B cell (primary cell): ENCODE data around the gene OPTN. TPM values are rescaled to one million over a fixed set of nuclear protein-coding genes. Genes with fewer than 3 reads are reported as not detected.
"Not testable (repeated sequence)": the region's sequence is repeated elsewhere in the genome, so short reads cannot be mapped to it uniquely, and the experiment has no call there.

Experiments
- ATAC-seq: fragments of 200-7000 bp; cut with Tn5 transposase; one replicate; pipeline ENCODE4 v1.10.0; 2021; ENCODE audit warnings: low read depth, mild to moderate bottlenecking, moderate number of reproducible peaks, moderate library complexity
- CTCF ChIA-PET: fragments of 350-600 bp; sonication (Branson Sonifier 250); formaldehyde crosslinking; loops from one replicate; lab custom pipeline; 2021; ENCODE audit warnings: antibody characterized with exemption, inconsistent platforms; lab: Charles Lee
- POLR2A ChIA-PET: fragments of 350-600 bp; sonication (Branson Sonifier 250); formaldehyde crosslinking; loops from one replicate; lab custom pipeline; 2021; ENCODE audit warnings: antibody characterized with exemption; lab: Charles Lee
- DNase-seq: peaks from one replicate; pipeline ENCODE4 v3.0.0; 2013
- H2AFZ ChIP-seq: 2 replicates; pipeline ENCODE4 v1.6.1; 2012; ENCODE audit warnings: mild to moderate bottlenecking, low read depth, low read length; ENCODE audit not compliant: insufficient read depth, poor library complexity, severe bottlenecking
- H3K27ac ChIP-seq, 2 donors: 1 replicate in 1 of 2; 2 replicates in 1 of 2; pipeline ENCODE4 v1.5.1; 2012 to 2013; ENCODE audit warnings: low read length in 2 of 2, mild to moderate bottlenecking in 2 of 2, moderate library complexity in 1 of 2
- H3K27me3 ChIP-seq, 4 experiments: fragments of 200-600 bp in 1 of 4; sonication (generic) in 1 of 4; replicated peaks in 1 of 4; 1 replicate in 2 of 4; 2 replicates in 2 of 4; pipeline versions ENCODE4 v1.6.1 to v1.7.0; 2013 to 2016; ENCODE audit warnings: low read length in 3 of 4, mild to moderate bottlenecking in 2 of 4, mixed read lengths in 1 of 4, moderate library complexity in 1 of 4; ENCODE audit not compliant: insufficient read depth in 4 of 4, control insufficient read depth in 3 of 4; ENCODE audit errors: control extremely low read depth in 1 of 4
- H3K36me3 ChIP-seq, 2 experiments: replicated peaks in 1 of 2; 1 replicate in 1 of 2; 2 replicates in 1 of 2; pipeline versions ENCODE4 v1.6.1 to v1.7.1; 2013; ENCODE audit warnings: low read length in 1 of 2; ENCODE audit not compliant: insufficient read depth in 2 of 2, control insufficient read depth in 1 of 2; ENCODE audit errors: control extremely low read depth in 1 of 2, extremely low read depth in 1 of 2
- H3K4me1 ChIP-seq, 2 donors: fragments of 200-600 bp in 1 of 2; sonication (generic) in 1 of 2; 1 replicate in 1 of 2; 2 replicates in 1 of 2; pipeline versions ENCODE4 v1.5.1 to v1.6.1; 2013 to 2017; ENCODE audit warnings: low read length in 2 of 2; ENCODE audit not compliant: control insufficient read depth in 2 of 2, insufficient read depth in 2 of 2
- H3K4me2 ChIP-seq: replicated peaks from 2 replicates; pipeline ENCODE3; 2012; ENCODE audit warnings: mild to moderate bottlenecking, low read depth, low read length; ENCODE audit not compliant: poor library complexity, severe bottlenecking
- H3K4me3 ChIP-seq, 5 experiments: fragments of 200-600 bp in 1 of 5; sonication (generic) in 1 of 5; 1 replicate in 3 of 5; 2 replicates in 2 of 5; pipeline versions ENCODE4 v1.5.1 to v1.7.0; 2011 to 2016; ENCODE audit warnings: low read length in 4 of 5, mild to moderate bottlenecking in 4 of 5, low read depth in 2 of 5, control low read depth in 1 of 5, moderate library complexity in 1 of 5; ENCODE audit not compliant: insufficient read depth in 1 of 5; ENCODE audit errors: control extremely low read depth in 1 of 5, extremely low read depth in 1 of 5
- H3K79me2 ChIP-seq: fragments of 200-600 bp; sonication (generic); one replicate; pipeline ENCODE4 v1.6.0; 2016; ENCODE audit warnings: low read length; ENCODE audit not compliant: control insufficient read depth, insufficient read depth
- H3K9ac ChIP-seq: fragments of 200-600 bp; sonication (generic); 2 replicates; pipeline ENCODE4 v1.6.1; 2017; ENCODE audit warnings: mild to moderate bottlenecking, low read length, moderate library complexity
- H3K9me3 ChIP-seq, 3 donors: one replicate each; pipeline versions ENCODE4 v1.6.1 to v1.7.1; 2013; ENCODE audit warnings: low read length in 2 of 3; ENCODE audit not compliant: control insufficient read depth in 2 of 3, insufficient read depth in 1 of 3; ENCODE audit errors: control extremely low read depth in 1 of 3
- H4K20me1 ChIP-seq: 2 replicates; pipeline ENCODE4 v1.6.0; 2012; ENCODE audit warnings: mild to moderate bottlenecking, low read length; ENCODE audit not compliant: insufficient read depth, control insufficient read depth, poor library complexity, severe bottlenecking
- H3K27ac Mint-ChIP-seq: one replicate; pipeline ENCODE4 v1.8.0; 2021; ENCODE audit warnings: mixed read lengths
- H3K27me3 Mint-ChIP-seq: one replicate; pipeline ENCODE4 v1.8.0; 2021; ENCODE audit warnings: mixed read lengths
- H3K4me1 Mint-ChIP-seq: one replicate; pipeline ENCODE4 v1.8.0; 2021; ENCODE audit warnings: mixed read lengths
- H3K4me3 Mint-ChIP-seq: one replicate; pipeline ENCODE4 v1.8.0; 2021; ENCODE audit warnings: mixed read lengths
- H3K9me3 Mint-ChIP-seq: one replicate; pipeline ENCODE4 v1.8.0; 2022; ENCODE audit warnings: mixed read lengths; ENCODE audit not compliant: insufficient read depth
- EZH2 ChIP-seq: IDR thresholded peaks from 2 replicates; pipeline ENCODE4 v1.6.1; 2012; ENCODE audit warnings: borderline replicate concordance, low read depth, mild to moderate bottlenecking, moderate library complexity, low read length; ENCODE audit not compliant: insufficient read depth, poor library complexity, severe bottlenecking
- WGBS: methylation state at CpG from one replicate; pipeline ENCODE4 v1.1.5; 2013; ENCODE audit warnings: missing lambda C conversion rate; ENCODE audit not compliant: insufficient coverage; 5-methylcytosine and 5-hydroxymethylcytosine counted together
- intact Hi-C: fragments of 100-400 bp; cut with micrococcal nuclease; formaldehyde crosslinking; loops from one replicate; pipeline ENCODE4 v1.10.0; 2022
- polyA plus RNA-seq: library from polyadenylated mRNA; depleted of rRNA; stranded (reverse); fragments of >200 nt; gene quantifications from 2 replicates; pipeline ENCODE4 v1.2.3, GENCODE V29; 2012
- total RNA-seq, 2 donors: library from RNA; stranded (reverse); fragments of 120-200 nt in 1 of 2; gene quantifications; 1 replicate in 1 of 2; 2 replicates in 1 of 2; pipeline versions ENCODE4 v1.2.3 to v1.2.4, GENCODE V29; 2013 to 2022
- TF ChIP-seq, protein P1 (sequence below): fragments of 200-600 bp; IDR thresholded peaks from one replicate; pipeline ENCODE4 v1.8.0; 2022; ENCODE audit warnings: antibody characterized with exemption, mild to moderate bottlenecking

The OPTN gene
- total and polyA plus RNA-seq, 2 donors (not counting 1 experiment from before 2014, with no cell fraction given), result 5.2 to 42.8 TPM

DNA sequence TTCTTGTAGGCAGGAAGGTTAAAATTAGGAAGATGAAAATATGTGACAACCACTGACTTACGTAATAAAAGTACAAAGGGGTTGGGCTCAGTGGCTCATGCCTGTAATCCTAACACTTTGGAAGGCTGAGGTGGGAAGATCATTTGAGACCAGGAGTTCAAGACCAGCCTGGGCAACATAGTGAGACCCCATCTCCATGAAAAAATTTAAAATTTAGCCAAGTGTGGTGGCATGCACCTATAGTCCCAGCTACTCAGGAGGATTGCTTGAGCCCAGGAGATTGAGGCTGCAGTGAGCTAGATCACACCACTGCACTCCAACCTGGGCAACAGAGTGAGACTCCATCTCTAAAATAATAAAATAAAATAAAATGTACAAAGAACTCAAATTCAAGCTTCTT lies 46.8 kb upstream of the OPTN start:
- H3K27ac Mint-ChIP-seq, H4K20me1 ChIP-seq, H3K9me3 Mint-ChIP-seq, H3K4me1 Mint-ChIP-seq, H3K79me2 ChIP-seq, ATAC-seq, intact Hi-C loops, H3K36me3 ChIP-seq, H3K9me3 ChIP-seq, H3K27ac ChIP-seq, H3K4me1 ChIP-seq, H3K27me3 ChIP-seq, DNase-seq, H3K4me2 ChIP-seq, POLR2A ChIA-PET, H3K4me3 Mint-ChIP-seq, H3K4me3 ChIP-seq, H2AFZ ChIP-seq, H3K9ac ChIP-seq: not testable (repeated sequence)
- peaks cover 17% of the 10 kb centered on the region for H3K27me3 Mint-ChIP-seq
- WGBS, result 100% methylated on average over 1 of the region's 1 CpG
- CTCF ChIA-PET, result interaction anchor here (1.0 kb wide), 1 partner anchor 15 kb away, joined by 3 read pairs; no protein-coding TSS in a partner anchor

DNA sequence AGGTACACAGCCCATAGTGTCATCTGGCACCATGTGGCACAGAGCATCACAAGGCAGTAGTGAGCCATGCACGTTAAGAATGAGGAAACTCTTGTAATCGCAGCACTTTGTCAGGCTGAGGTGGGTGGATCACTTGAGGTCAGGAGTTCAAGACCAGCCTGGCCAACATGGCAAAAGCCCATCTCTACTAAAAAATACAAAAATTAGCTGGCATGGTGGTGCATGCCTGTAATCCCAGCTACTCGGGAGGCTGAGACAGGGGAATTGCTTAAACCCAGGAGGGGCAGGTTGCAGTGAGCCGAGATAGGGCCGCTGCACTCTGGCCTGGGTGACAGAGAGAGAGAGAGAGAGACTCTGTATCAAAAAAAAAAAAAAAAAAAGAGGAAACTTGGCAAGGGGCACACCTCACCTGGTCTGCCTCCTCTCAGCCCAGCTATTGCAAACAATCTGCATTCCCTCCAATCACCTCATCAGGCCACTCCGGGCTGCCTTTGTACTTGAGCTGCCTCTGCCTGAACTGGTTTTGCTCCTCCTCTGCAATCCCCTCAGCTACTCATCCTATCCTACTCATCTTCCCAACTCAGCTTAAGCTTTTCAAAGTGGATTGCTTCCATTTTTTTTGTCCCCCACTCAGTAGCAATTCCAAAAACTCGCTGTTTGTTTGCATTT lies 46.0 kb upstream of the OPTN start:
- Mint-ChIP-seq H3K27ac (no peak overlapping the region), H3K4me1 (no peaks in the 10 kb centered on the region), H3K4me3 (no peak overlapping the region), H3K27me3 (peaks cover 17% of the 10 kb centered on the region), H3K9me3 (no peaks in the 10 kb centered on the region)
- no peak overlapping the region for H3K9ac ChIP-seq
- no peak for ATAC-seq
- ChIA-PET CTCF (interaction anchor here (1.0 kb wide), 1 partner anchor 15 kb away, joined by 3 read pairs; no protein-coding TSS in a partner anchor), POLR2A (no interaction called here)
- no peak for DNase-seq
- H3K79me2 ChIP-seq, result no peaks in the 10 kb centered on the region
- 100% methylated on average over 2 of the region's 7 CpGs for WGBS
- H4K20me1 ChIP-seq, result no peaks in the 10 kb centered on the region
- H3K36me3 ChIP-seq, result no peaks in the 10 kb centered on the region
- intact Hi-C loops, result no loop called here
- H2AFZ ChIP-seq, result no peak overlapping the region
- H3K9me3 ChIP-seq, result no peaks in the 10 kb centered on the region
- H3K4me3 ChIP-seq, result no peak overlapping the region
- no peak for TF ChIP-seq EZH2
- TF ChIP-seq, protein P1, sequence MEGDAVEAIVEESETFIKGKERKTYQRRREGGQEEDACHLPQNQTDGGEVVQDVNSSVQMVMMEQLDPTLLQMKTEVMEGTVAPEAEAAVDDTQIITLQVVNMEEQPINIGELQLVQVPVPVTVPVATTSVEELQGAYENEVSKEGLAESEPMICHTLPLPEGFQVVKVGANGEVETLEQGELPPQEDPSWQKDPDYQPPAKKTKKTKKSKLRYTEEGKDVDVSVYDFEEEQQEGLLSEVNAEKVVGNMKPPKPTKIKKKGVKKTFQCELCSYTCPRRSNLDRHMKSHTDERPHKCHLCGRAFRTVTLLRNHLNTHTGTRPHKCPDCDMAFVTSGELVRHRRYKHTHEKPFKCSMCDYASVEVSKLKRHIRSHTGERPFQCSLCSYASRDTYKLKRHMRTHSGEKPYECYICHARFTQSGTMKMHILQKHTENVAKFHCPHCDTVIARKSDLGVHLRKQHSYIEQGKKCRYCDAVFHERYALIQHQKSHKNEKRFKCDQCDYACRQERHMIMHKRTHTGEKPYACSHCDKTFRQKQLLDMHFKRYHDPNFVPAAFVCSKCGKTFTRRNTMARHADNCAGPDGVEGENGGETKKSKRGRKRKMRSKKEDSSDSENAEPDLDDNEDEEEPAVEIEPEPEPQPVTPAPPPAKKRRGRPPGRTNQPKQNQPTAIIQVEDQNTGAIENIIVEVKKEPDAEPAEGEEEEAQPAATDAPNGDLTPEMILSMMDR, result no peak
- no peak overlapping the region for H3K27ac ChIP-seq
- no peaks in the 10 kb centered on the region for H3K4me1 ChIP-seq
- peaks cover 0 to 6% (median 2%) of the 10 kb centered on the region in 4 experiments for H3K27me3 ChIP-seq
- H3K4me2 ChIP-seq, result no peak overlapping the region
